Thoracic aorta (tissue), 2 donors: ENCODE data around the gene CEP55. TPM values are rescaled to one million over a fixed set of nuclear protein-coding genes. Genes with fewer than 3 reads are reported as not detected.

Experiments used
- ATAC-seq: fragments of 150-250 bp; one replicate; pipeline ENCODE4 v1.8.0; 2017; ENCODE audit warnings: low read depth; ENCODE audit not compliant: insufficient number of reproducible peaks, low FRiP score
- DNase-seq: peaks from one replicate; pipeline ENCODE4 v3.0.0-alpha.2; 2020; ENCODE audit warnings: low spot score
- H3K27ac ChIP-seq, 2 donors: fragments of 200-600 bp; sonication (generic); 1 replicate in 1 of 2; 2 replicates in 1 of 2; pipeline ENCODE4 v1.5.1; 2016; ENCODE audit warnings: mild to moderate bottlenecking in 2 of 2, moderate library complexity in 2 of 2
- H3K27me3 ChIP-seq: fragments of 200-600 bp; sonication (generic); replicated peaks from 2 replicates; pipeline ENCODE4 v1.6.0; 2016; ENCODE audit warnings: mild to moderate bottlenecking; ENCODE audit not compliant: insufficient read depth
- H3K36me3 ChIP-seq: fragments of 200-600 bp; sonication (generic); one replicate; pipeline ENCODE4 v1.5.1; 2016
- H3K4me1 ChIP-seq, 2 donors: fragments of 200-600 bp; sonication (generic); 1 replicate in 1 of 2; 2 replicates in 1 of 2; pipeline versions ENCODE4 v1.5.1 to v1.6.0; 2016; ENCODE audit warnings: low read depth in 2 of 2, mild to moderate bottlenecking in 1 of 2; ENCODE audit not compliant: control insufficient read depth in 1 of 2
- H3K4me3 ChIP-seq: fragments of 200-600 bp; sonication (generic); 2 replicates; pipeline ENCODE4 v1.5.1; 2016; ENCODE audit warnings: mild to moderate bottlenecking
- H3K9me3 ChIP-seq: fragments of 200-600 bp; sonication (generic); 2 replicates; pipeline ENCODE4 v1.5.1; 2016
- total RNA-seq, 2 donors: library from RNA; depleted of rRNA; stranded (reverse); fragments of >200 nt; gene quantifications; one replicate each; pipeline versions ENCODE4 v1.1.0 to v1.2.3, GENCODE V29; 2016
- TF ChIP-seq, protein P1 (sequence below): fragments of 200-600 bp; sonication (generic); IDR thresholded peaks from one replicate; pipeline ENCODE4 v1.5.1; 2019; ENCODE audit warnings: antibody characterized with exemption

Gene CEP55
- total RNA-seq, 2 donors from 2014 or later, result 5.1 TPM; not detected in 1

DNA sequence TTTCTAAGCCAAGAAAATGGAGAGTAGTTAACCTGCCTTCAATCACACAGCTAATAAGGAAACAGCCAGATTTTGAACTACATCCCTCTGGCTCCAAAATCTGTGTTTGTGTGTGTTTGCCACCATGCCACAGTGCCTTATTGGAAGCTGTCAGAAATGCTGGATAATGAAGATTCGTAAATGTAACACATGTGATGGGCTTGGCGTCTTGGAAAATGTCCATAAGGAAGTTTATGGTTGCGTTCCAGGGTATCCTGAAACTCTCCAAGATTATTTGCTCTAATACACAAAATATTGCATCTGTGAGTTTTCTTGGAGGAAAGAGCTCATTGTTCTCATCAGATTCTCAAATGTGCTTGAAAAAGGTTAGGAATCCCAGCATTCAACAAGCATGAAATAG lies 36.9 kb upstream of the CEP55 start:
- H3K36me3 ChIP-seq, result no peaks in the 10 kb centered on the region
- peak overlapping the region; percentile 93 to 96 for H3K27ac ChIP-seq
- H3K27me3 ChIP-seq, result no peaks in the 10 kb centered on the region
- DNase-seq (no peak), ATAC-seq (no peak)
- H3K4me1 ChIP-seq, result peaks cover 43 to 70% of the 10 kb centered on the region in 2 donors
- no peak overlapping the region for H3K4me3 ChIP-seq
- no peaks in the 10 kb centered on the region for H3K9me3 ChIP-seq
- TF ChIP-seq, protein P1, sequence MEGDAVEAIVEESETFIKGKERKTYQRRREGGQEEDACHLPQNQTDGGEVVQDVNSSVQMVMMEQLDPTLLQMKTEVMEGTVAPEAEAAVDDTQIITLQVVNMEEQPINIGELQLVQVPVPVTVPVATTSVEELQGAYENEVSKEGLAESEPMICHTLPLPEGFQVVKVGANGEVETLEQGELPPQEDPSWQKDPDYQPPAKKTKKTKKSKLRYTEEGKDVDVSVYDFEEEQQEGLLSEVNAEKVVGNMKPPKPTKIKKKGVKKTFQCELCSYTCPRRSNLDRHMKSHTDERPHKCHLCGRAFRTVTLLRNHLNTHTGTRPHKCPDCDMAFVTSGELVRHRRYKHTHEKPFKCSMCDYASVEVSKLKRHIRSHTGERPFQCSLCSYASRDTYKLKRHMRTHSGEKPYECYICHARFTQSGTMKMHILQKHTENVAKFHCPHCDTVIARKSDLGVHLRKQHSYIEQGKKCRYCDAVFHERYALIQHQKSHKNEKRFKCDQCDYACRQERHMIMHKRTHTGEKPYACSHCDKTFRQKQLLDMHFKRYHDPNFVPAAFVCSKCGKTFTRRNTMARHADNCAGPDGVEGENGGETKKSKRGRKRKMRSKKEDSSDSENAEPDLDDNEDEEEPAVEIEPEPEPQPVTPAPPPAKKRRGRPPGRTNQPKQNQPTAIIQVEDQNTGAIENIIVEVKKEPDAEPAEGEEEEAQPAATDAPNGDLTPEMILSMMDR, result no peak

DNA sequence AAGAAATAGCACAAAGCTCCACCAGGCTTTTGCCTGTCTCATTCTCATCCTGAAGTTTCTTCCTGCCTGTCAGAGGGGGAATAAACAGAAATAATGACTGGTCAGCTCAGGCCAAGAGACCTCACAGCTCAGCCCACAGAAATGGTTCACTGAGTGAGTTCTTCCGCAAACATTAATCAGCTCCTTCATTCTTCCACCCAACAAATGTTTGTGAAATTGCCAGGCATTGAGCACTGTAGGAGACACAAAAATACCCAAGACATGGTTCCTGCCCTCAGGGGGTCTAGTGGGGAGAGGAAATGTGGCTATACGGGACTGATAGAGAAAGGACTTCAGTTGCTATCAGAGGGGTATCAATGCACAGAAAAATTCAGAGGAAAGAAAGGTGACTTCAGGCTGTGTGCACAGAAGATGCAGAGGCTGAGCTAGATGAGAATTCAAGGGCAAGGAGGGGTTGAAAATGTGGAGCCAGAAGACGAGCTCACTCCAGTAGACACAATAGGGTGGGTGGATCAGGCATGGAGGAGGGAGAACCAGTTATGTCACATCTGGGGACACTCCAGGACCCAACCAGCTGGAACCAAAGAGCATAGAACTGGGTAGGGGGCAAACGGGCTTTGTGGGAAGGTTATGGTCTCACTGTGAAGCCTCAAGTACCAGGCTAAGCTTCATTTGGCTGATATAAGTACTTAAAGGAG lies 35.2 kb upstream of the CEP55 start:
- ATAC-seq (no peak), DNase-seq (no peak)
- Histone ChIP-seq H3K4me1 (peaks cover 58 to 87% of the 10 kb centered on the region in 2 donors), H3K9me3 (no peaks in the 10 kb centered on the region), H3K27me3 (no peaks in the 10 kb centered on the region), H3K36me3 (no peaks in the 10 kb centered on the region), H3K4me3 (no peak overlapping the region), H3K27ac (peak overlapping the region; percentile 89 to 92)
- TF ChIP-seq, protein P1, result no peak

DNA sequence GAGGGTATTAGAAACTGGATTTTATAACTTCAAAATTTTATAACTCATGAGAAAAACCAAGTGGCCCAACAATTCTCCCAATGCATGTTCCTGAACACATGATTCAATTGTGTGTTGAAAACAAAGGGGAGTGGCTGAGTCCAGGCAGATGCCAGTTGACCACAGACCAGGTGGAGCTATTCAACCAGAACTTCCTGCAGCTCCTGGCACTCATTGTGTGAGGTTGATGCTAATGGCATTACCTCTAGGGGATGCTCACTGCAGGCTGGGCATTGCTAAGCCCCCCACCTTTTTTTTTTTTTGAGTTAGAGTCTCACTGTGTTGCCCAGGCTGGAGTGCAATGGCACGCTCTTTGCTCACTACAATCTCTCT lies 34.6 kb upstream of the CEP55 start:
- no peak overlapping the region for H3K4me3 ChIP-seq
- no peak for ATAC-seq
- H3K4me1 ChIP-seq, result peaks cover 64 to 92% of the 10 kb centered on the region in 2 donors
- peak overlapping the region; percentile 89 to 92 for H3K27ac ChIP-seq
- no peak for DNase-seq
- no peaks in the 10 kb centered on the region for H3K27me3 ChIP-seq
- TF ChIP-seq, protein P1, result no peak
- no peaks in the 10 kb centered on the region for H3K36me3 ChIP-seq
- no peaks in the 10 kb centered on the region for H3K9me3 ChIP-seq

DNA sequence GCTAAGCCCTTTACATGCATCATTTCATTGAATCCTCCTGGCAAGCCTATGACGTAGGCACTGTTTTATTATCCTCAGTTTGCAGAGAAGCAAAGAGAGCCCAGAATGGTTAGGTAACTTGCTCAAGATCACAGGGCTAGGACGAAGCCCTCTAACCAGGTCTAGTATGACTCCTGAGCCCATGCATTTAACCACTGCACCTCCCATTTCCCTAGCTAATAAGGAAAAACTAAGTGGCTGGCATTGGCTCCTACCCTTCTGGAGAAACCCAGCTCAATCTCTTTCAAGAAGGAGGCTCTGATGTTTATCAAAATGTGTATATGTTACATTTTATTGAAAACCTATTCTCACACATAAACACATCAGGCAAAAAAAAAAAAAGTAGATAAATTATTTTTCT lies 34.0 kb upstream of the CEP55 start:
- no peaks in the 10 kb centered on the region for H3K27me3 ChIP-seq
- no peak overlapping the region for H3K4me3 ChIP-seq
- TF ChIP-seq, protein P1, result no peak
- DNase-seq (no peak), ATAC-seq (no peak)
- peaks cover 64 to 88% of the 10 kb centered on the region in 2 donors for H3K4me1 ChIP-seq
- no peaks in the 10 kb centered on the region for H3K9me3 ChIP-seq
- H3K36me3 ChIP-seq, result no peaks in the 10 kb centered on the region
- peak overlapping the region; percentile 89 to 92 for H3K27ac ChIP-seq

DNA sequence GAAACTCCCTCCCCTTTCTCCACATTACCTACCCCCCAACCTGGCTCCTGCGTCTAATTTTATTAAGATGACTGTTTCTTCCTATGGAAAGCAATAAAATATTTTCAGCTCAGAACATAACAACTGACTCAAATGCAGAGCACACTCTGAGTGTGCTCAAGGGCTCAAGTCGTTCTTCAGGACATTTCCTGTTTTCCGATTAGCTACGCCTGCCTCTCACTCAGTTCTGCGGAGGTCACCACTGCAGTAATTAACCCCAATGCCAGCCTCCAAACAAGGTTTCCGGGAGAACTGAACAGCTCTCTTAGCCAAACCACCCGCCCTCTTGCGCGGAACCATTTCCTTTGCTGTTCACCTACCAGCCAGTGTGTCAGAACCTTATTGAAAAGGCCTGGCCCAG lies 33.5 kb upstream of the CEP55 start:
- ATAC-seq (peak; percentile 11), DNase-seq (no peak)
- TF ChIP-seq, protein P1, result no peak
- Histone ChIP-seq H3K4me3 (no peak overlapping the region), H3K27me3 (no peaks in the 10 kb centered on the region), H3K4me1 (peaks cover 59 to 84% of the 10 kb centered on the region in 2 donors), H3K27ac (peak overlapping the region; percentile 89 to 92), H3K36me3 (no peaks in the 10 kb centered on the region), H3K9me3 (no peaks in the 10 kb centered on the region)
